Measurements from ENCODE around the gene RPL7A.

DNA sequence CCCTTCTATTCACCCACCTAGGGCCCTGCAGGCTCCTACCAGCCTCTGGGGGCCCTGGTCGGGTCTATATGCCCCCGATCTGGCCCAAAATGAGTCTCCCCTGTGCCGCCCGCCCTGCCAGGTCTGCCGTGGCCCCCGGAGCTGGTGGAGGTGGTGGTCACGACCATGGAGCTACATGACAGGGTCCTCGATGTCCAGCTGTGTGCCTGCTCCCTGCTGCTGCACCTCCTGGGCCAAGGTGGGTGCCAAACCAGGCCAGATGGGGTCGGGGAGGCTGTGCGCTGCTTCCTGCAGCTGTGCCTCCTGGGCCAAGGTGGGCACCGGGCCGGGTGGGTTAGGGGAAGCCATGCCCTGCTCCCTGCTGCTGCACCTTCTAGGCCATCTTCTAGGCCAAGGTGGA is 52.3 kb downstream of the RPL7A start:
- TF ChIP-seq ZFX (IDR thresholded peaks at IDR 0.05) (no peak), CTCF (conservative IDR thresholded peaks at IDR 0.05) (no peak)

All from C4-2B (cell line).